SH-SY5Y (cell line): Measurements from ENCODE around the gene CPA4.

ENCODE experiments used
- GATA2 ChIP-seq: IDR thresholded peaks from 2 replicates; pipeline ENCODE4 v1.6.1; 2011; ENCODE audit warnings: mild to moderate bottlenecking, low read depth, low read length
- GATA3 ChIP-seq: IDR thresholded peaks from 2 replicates; pipeline ENCODE4 v1.6.1; 2011; ENCODE audit warnings: low read depth, mild to moderate bottlenecking, low read length, moderate library complexity

The CPA4 gene

DNA sequence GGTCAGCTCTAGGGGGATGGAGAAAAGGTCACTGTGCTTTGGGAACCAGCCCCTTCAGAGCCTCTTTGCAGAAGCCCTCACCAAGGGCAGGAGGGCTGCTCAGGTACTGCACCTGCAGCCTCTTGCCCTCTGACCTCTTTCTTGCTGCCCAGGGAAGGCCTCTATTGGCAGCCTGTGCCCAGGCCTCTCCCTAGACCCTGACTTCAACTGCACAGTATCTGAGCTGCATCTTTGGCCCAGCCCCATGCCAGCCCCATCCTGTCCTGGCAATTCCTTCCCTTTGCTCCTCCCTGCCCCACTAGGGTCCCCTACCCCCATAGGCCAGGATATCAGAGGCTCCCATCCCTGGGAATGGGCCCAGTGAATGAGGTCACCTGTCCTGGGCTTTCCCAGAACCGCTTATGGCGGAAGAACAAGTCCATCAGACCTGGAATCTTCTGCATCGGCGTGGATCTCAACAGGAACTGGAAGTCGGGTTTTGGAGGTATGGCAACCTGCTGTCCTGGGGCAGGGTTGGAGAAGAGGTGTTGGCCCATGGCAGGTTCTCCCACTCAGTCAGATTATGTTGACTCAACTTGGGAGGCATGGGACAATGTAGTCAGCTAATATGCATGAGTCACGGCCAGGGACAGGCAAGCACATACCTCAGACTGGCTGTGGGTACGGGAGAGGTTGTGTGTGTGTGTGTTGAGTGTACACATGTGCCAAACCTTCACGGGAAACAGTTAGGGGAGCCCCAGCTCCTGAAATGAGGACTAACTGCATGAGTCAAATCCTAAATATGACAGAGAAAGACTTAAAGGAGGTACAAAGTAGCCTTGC is 70.3 kb downstream of the CPA4 start:
- no peak for TF ChIP-seq GATA3
- TF ChIP-seq GATA2, result no peak

DNA sequence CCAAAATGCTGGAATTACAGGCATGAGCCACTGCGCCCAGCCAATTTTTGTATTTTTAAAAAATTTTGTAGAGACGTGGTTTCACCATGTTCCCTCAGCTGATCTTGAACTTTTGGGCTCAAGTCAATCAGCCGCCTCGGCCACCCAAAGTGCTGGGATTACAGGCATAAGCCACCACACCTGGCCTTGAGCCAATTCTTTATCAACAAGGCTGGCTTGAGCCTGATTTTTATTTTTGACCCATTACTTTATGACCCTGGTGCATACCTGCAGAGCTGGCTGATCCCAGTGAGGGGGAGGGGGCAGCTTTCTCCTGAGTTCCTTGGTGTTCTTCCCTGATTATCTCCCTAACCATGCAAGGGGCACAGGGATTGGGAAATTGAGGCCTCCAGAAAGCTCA is 71.5 kb downstream of the CPA4 start:
- TF ChIP-seq GATA3, result no peak
- TF ChIP-seq GATA2, result no peak

DNA sequence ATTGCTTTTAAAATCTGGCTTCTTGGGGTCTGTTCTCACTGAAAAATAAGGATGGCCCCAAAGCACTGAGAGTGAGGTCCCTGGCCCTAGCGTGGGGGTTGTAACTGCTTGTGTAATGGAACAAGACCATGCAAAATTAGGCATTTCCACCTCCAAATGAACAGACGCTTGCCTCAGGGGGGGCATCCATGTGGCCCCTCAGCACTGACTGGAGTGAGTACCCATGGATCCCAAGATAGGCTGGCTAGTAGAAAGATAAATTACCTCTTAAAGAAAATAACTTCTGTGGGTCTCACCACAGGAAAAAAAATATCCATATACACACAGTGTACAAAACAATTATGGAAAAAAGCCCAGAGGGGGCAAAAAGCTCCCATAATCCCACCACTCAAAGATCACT is 72.1 kb downstream of the CPA4 start:
- TF ChIP-seq GATA3 (no peak), GATA2 (no peak)

DNA sequence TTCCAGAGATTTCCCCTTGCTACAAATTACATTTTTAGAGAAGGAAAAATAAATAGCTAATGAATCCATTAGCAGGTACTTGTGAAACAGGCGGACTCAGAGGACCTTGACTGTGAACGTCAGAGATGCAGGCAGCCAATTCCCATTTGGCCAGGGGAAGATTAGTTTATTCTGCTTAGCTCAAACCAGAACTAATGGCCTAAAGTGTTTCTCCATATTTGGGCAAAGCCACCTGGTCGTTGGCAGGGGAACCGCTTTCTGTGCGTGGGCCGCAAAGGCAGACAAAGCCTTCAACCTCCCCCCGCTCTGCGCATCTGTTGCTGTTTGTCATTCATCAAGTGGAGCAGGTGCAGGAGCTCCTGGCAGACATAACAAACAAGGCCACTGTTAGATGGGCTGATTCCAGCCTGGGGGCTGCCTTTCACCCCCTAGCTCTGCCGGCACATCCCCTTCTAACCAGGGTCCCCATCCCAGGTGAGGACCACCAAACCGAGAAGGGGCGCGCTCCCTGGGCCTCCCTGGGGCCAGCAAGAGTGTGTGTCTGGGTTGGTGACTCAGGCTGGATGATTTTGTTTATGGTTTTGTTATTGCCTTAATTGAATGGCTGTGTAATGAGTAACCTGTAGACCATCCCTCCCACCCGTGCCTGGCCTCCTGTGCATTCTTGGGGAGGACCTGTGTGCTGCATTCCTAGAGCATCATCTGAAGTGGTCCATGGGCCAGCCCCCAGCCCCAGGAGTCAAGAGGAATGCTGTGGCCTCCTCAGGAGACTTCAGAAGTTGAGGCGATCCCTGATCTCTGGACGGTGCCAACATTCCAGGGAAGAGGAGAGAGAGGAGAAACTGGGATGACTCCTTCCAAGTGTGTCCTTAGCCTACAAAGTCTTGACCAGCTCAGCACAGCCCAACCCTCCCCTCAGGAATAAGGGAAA is 72.8 kb downstream of the CPA4 start:
- TF ChIP-seq GATA2 (peak; percentile 58; the same call in 1 of the 2 replicates), GATA3 (no peak)

DNA sequence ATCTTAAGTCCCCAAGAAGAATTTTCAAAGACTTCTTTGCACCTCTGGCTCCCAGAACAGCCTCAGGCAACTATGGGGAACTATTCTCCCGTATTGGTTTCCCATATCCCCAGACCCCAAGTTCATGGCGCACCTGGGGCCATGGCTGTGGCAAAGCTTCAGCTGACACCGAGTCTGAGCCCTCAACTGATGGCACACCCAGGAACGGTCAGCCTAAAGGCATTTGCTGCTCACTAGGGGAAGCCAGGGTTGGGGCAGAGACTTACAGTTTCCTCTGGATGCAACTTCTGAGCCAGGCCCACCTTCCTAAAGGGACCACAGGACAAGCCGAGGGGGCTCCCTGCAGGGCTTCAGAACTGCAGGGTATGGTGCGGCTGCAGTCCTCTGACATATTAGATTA is 73.6 kb downstream of the CPA4 start:
- TF ChIP-seq GATA3, result no peak
- TF ChIP-seq GATA2, result no peak

DNA sequence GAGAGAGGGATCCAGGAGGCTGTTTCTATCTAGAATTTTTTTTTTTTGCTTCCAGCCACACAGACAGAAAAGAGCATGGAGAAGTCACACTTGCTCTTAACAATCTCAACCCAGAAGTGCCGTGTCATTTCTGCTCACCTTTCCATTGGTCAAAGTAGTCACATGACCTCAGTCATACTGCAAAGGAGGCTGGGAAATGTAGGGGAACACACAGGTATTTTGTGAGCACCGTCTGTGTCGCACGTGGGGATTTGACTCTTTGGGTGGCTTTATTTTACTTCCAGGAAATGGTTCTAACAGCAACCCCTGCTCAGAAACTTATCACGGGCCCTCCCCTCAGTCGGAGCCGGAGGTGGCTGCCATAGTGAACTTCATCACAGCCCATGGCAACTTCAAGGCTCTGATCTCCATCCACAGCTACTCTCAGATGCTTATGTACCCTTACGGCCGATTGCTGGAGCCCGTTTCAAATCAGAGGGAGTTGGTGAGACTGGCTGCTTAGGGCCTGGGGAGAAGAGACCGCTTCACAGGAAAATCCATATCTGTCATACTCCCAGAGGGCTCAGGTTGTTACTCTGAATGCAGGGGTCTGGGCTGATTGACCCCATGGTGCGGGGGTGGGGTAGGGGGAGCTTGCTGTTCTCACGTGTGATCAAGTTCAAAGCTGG is 74.3 kb downstream of the CPA4 start:
- TF ChIP-seq GATA3 (no peak), GATA2 (no peak)

DNA sequence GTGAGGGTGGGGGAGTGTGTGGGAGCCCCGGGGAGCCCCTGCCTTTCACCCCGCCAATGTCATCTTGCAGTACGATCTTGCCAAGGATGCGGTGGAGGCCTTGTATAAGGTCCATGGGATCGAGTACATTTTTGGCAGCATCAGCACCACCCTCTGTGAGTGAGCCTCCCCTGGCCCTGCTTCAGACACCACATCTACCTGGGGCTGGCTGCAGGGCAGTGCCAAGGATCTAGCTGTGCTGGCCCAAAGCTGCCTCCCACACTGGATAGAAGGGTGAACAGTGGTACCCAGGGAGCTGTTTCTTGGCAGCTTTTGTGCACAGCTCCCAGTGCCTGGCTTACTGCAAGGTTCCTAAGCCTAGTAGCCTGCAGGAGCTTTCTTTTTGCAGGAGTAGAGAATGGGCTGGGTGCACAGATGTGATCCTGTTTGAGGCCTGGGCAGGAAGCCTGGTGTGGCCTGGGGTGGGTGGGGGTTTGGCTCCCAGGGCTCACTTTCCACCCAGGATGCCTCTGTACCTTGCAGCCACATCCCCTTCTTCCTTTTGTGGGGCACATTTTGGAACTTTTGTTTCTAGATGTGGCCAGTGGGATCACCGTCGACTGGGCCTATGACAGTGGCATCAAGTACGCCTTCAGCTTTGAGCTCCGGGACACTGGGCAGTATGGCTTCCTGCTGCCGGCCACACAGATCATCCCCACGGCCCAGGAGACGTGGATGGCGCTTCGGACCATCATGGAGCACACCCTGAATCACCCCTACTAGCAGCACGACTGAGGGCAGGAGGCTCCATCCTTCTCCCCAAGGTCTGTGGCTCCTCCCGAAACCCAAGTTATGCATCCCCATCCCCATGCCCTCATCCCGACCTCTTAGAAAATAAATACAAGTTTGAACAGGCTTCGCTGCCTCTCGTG is 75.1 kb downstream of the CPA4 start:
- TF ChIP-seq GATA3 (no peak), GATA2 (no peak)

DNA sequence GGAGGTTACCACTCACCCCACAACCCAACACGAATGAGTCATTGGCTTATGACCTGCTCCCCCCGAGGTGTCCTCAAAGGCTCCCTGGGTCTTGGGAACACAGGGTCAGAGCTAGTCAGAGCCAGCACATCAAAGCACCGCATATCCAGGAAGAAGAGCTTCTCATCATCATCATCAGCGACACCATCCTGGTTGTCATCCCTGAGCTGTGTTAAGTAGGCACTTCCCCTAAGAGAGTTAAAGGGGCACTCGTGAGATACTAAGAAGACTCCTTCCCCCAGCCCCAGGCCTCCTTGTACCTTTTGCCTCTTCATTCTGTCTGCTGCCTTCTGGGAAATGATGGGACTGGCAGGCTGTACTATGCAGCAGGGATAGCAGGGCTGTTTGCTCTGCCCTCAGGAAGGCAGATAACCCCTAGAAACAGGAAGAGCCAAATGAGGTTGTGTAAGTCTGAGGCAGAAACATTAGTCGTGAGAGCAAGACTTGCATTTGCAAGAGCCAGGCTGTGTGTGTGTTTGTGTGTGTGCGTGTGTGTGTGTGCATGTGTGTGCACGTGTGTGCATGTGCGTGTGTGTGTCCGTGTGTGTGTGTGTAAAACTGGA is 76.2 kb downstream of the CPA4 start:
- TF ChIP-seq GATA3, result no peak
- no peak for TF ChIP-seq GATA2

DNA sequence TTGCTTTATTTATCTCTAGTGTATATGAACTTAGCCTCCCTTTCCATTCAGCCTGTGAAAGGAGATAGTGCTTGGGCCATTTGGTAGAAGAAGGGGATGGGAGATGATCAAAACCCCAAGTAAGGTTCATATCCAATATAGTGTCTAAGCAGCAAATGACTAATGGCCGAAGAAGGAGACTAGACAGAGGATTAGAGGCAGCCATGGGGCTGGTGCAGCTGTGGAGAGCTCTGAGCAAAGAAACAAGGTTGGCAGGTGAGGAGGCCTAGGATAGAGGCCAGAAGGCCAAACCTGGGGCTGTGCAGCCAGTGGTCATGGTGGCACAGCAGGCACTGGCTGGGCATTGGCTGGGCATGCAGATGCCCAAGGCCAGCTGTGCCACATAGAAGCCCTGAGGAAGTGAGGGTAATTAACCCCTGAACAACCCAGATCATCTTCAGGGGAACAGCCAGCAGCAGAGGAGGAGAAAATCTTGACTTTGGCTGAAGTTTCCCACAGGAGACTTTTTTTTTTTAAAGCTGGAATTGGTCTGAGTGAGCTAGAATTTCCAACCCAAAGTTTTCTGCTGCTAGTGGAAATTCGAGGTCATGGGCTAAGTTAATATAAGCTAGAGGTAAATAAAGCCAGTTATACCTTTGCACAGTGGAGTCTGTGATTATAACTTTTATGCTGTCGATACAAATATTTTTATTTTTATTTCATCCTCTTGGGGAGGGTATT is 77.0 kb downstream of the CPA4 start:
- TF ChIP-seq GATA3, result no peak
- no peak for TF ChIP-seq GATA2

DNA sequence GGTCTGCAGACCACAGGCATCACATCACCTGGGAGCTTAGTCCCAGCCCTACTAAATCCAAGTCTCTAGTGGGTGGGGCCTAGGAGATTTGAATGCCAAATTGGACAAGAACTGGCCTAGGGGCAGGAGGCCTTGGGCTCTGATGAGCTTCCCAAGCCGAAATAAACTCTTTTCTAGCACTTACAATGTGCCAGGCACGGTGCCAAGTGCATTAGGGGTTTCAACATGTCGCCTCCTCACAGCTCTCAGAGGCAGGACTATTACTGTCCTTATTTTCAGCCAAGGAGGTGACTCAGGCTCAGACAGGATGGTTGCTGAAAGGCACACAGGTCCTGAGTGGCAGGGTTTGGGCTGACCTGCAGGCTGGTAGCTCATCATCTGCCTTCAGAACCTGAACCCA is 78.1 kb downstream of the CPA4 start:
- no peak for TF ChIP-seq GATA2
- no peak for TF ChIP-seq GATA3

DNA sequence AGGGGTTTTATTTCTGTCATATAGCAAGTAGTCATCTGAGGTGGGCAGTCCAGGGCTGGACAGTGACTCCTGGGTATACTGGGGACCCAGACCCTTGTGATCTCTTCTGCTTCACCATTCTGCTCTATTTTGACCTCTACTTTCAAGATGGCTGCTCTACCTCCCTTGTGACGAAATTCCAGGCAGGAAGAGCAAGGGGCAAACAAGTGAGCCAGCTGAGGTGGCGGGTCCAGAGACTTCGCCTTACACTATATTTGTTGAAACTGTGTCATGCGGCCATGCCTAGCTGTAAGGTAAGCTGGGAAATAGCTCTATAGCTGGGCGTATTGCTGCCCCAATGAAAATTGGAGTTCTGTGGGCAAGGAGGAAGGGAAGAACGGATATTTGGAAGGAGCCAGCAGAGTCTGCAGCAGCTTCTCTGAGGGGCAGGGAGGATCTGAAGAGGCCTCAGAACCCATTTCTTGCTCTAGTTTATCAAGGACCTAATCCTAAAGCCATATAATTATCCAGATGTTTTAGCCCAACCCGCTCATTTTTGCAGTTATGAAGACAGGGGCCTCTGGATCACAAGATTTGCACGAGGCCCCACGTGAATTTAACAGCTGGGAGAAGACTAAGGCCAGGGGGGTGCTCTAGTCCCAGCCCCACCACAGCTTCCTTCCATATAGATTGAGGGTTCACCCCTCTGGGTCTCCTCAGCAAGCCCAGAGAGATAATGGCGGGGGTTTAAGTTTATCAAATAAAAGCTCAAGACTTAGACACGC is 79.6 kb downstream of the CPA4 start:
- TF ChIP-seq GATA3 (no peak), GATA2 (no peak)
